ENCODE results near the gene RGS6. TPM values are rescaled to one million over a fixed set of nuclear protein-coding genes. Genes with fewer than 3 reads are reported as not detected.

The RGS6 gene
- total RNA-seq, 1 donor from 2014 or later, result 5.1 TPM

DNA sequence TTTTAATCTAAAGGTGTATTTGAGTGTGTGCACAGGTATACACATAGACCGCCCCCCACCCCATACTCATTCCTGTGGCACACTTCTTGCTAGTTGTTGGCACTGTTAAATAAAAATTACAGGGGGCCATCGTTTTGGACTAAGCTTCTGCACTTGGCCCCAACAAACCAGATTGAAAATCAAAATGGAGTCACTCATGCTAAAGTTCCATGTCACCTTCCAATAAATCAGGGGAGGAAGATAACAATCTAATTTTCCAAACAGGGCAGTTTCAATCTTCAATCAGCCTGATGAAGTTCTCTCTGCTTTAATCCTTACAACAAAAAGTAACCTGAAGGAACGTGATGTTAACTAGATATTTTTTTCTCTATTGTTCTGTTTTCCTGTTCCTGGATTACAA lies 78.2 kb downstream of the RGS6 start:
- no peak overlapping the region for H3K4me3 Mint-ChIP-seq (ENCODE audit: low read depth)
- H3K36me3 Mint-ChIP-seq (ENCODE audit: insufficient read depth), result no peaks in the 10 kb centered on the region
- H3K9me3 Mint-ChIP-seq (ENCODE audit: low read depth), result peaks cover 5% of the 10 kb centered on the region
- H3K27ac Mint-ChIP-seq, result no peak overlapping the region
- TF ChIP-seq, protein P1, sequence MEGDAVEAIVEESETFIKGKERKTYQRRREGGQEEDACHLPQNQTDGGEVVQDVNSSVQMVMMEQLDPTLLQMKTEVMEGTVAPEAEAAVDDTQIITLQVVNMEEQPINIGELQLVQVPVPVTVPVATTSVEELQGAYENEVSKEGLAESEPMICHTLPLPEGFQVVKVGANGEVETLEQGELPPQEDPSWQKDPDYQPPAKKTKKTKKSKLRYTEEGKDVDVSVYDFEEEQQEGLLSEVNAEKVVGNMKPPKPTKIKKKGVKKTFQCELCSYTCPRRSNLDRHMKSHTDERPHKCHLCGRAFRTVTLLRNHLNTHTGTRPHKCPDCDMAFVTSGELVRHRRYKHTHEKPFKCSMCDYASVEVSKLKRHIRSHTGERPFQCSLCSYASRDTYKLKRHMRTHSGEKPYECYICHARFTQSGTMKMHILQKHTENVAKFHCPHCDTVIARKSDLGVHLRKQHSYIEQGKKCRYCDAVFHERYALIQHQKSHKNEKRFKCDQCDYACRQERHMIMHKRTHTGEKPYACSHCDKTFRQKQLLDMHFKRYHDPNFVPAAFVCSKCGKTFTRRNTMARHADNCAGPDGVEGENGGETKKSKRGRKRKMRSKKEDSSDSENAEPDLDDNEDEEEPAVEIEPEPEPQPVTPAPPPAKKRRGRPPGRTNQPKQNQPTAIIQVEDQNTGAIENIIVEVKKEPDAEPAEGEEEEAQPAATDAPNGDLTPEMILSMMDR (IDR thresholded peaks at IDR 0.05; ENCODE audit: unreplicated experiment), result no peak
- no peaks in the 10 kb centered on the region for H3K27me3 Mint-ChIP-seq
- DNase-seq (ENCODE audit: low spot score, unreplicated experiment), result no peak
- peaks cover 4% of the 10 kb centered on the region for H3K4me1 Mint-ChIP-seq (ENCODE audit: low read depth)

DNA sequence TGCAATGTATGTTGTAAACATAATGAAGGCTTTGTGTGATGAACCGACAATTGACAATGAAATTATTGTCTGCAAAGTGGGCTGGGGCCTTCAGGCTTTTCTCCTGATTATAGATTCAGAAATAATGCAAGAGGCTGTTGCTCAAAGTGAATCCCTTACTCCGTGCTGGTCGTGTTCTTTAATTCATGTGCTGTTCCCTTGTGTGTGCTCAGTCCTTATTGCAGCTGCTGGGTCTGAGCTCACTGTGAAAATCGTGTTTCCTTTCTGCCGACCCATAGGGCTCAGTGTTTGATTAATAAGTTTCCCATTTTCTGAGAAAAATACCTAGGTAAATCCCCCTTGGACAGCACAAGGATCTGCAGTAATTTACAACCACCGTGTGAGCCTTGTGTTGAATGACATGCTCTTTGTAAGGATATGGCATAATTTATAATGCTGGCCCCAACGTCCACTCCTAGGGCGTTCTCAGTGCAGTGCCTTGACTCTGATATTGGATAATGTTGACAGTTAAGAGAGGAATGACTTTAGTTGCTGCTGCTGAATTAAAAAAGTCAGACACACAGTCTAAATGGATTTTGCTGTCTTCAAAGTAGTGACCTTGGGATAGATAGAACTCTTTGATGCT lies 81.6 kb downstream of the RGS6 start:
- DNase-seq (ENCODE audit: low spot score, unreplicated experiment), result no peak
- peaks cover 5% of the 10 kb centered on the region for H3K9me3 Mint-ChIP-seq (ENCODE audit: low read depth)
- no peaks in the 10 kb centered on the region for H3K27me3 Mint-ChIP-seq
- H3K36me3 Mint-ChIP-seq (ENCODE audit: insufficient read depth), result no peaks in the 10 kb centered on the region
- peaks cover 4% of the 10 kb centered on the region for H3K4me1 Mint-ChIP-seq (ENCODE audit: low read depth)
- TF ChIP-seq, protein P1 (IDR thresholded peaks at IDR 0.05; ENCODE audit: unreplicated experiment), result no peak
- H3K27ac Mint-ChIP-seq, result no peak overlapping the region
- no peak overlapping the region for H3K4me3 Mint-ChIP-seq (ENCODE audit: low read depth)

DNA sequence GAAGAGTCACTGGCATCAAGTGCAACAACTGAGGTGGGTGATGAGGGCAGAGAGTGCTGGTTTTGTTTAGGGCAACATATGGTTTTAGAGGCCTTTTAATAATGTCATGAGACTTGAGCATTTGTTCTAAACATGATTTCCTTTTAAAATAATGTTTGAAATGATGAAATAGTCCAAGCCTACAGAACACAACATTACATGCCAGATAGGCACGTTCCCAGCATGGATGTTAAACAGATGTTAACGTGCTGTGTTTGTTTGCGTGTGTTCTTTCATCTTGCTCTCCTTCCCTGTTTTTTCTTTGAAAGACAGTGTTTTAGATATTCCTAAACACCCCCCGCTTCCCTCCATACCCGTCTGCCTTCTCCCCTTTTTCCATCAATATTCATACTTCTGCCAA lies 82.3 kb downstream of the RGS6 start:
- Mint-ChIP-seq H3K9me3 (ENCODE audit: low read depth) (peaks cover 5% of the 10 kb centered on the region), H3K27me3 (no peaks in the 10 kb centered on the region), H3K4me1 (ENCODE audit: low read depth) (peaks cover 4% of the 10 kb centered on the region), H3K4me3 (ENCODE audit: low read depth) (no peak overlapping the region), H3K27ac (no peak overlapping the region), H3K36me3 (ENCODE audit: insufficient read depth) (no peaks in the 10 kb centered on the region)
- TF ChIP-seq, protein P1 (IDR thresholded peaks at IDR 0.05; ENCODE audit: unreplicated experiment), result no peak
- DNase-seq (ENCODE audit: low spot score, unreplicated experiment), result no peak

DNA sequence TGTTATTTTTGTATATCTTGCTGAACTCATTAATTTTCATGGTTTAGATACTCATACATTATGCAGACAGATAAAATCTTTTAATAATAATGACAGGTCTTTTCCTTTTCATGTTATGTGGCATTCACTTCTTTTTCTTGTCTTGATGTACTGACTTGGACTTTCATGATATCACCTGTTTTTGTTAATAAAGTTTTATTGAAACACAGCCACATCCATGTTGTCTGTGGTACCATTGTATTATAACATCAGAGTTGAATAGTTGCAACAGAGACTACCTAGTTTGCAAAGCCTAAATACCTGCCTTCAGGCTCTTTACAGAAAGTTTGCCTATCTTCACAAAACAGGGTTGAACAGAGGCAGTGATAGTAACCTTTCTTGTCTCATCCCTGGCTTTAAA lies 85.1 kb downstream of the RGS6 start:
- Mint-ChIP-seq H3K9me3 (ENCODE audit: low read depth) (peaks cover 5% of the 10 kb centered on the region), H3K36me3 (ENCODE audit: insufficient read depth) (no peaks in the 10 kb centered on the region), H3K4me3 (ENCODE audit: low read depth) (no peak overlapping the region), H3K27me3 (peaks cover 4% of the 10 kb centered on the region), H3K27ac (no peak overlapping the region), H3K4me1 (ENCODE audit: low read depth) (peaks cover 4% of the 10 kb centered on the region)
- TF ChIP-seq, protein P1 (IDR thresholded peaks at IDR 0.05; ENCODE audit: unreplicated experiment), result no peak
- no peak for DNase-seq (ENCODE audit: low spot score, unreplicated experiment)

DNA sequence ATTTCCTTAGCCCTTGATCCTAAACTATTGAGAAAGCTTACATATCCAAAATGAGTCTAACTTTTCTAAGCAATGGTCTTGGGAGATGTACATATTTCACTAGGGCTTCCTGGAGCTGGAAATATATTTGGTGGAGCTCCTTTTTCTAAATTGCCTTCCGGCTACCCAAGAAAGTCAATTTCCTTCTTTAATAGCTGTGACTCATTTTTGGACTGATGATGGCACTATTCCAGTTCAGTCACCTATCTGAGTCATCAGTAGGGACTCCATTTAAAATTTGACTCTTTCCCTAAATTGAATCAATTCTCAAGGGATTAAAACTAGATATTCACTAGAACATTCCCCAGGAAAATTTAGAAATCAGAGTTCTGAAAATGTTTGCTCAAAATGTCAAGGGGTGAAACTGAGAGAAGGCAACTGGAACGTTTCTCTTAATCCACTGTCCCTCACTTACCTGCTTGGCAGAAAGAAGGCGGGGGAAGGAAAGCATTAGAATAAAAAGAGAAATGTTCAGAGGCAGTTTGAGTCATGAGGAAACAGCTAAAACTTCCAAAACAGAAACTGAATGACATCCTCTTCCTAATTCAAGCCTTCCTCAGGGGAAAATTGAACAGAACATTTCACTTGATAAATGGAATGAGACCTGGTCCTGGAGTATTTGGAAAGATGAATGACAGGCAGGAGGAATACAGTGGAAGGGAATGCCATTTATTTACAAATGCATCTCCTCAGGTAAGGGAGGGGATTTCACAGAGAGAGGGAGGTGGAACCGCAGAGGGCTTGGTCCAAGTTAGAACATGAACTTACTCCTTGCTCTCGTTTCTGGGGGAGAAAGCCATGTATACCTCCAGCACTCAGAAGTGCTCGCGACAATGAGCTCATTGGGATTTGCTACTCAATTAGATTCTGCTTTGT lies 91.2 kb downstream of the RGS6 start:
- Mint-ChIP-seq H3K9me3 (ENCODE audit: low read depth) (no peaks in the 10 kb centered on the region), H3K27me3 (peaks cover 16% of the 10 kb centered on the region), H3K4me1 (ENCODE audit: low read depth) (peaks cover 1% of the 10 kb centered on the region), H3K27ac (no peak overlapping the region), H3K36me3 (ENCODE audit: insufficient read depth) (no peaks in the 10 kb centered on the region), H3K4me3 (ENCODE audit: low read depth) (no peak overlapping the region)
- DNase-seq (ENCODE audit: low spot score, unreplicated experiment), result no peak
- TF ChIP-seq, protein P1 (IDR thresholded peaks at IDR 0.05; ENCODE audit: unreplicated experiment), result no peak

All from progenitor cell of endocrine pancreas (in vitro differentiated cells).